GM12891 (cell line): ENCODE results near the gene SFTA2.
"Not testable (repeated sequence)": the region's sequence is repeated elsewhere in the genome, so short reads cannot be mapped to it uniquely, and the experiment has no call there.

Source experiments
- PAX5 ChIP-seq: IDR thresholded peaks from 2 replicates; pipeline ENCODE4 v1.6.1; 2011; ENCODE audit warnings: low read length, moderate library complexity, mild to moderate bottlenecking; ENCODE audit not compliant: insufficient read depth, severe bottlenecking
- POLR2A ChIP-seq: IDR thresholded peaks from 2 replicates; pipeline ENCODE4 v1.6.1; 2011; ENCODE audit warnings: low read depth, low read length, control low read depth
- POLR2AphosphoS5 ChIP-seq: IDR thresholded peaks from 2 replicates; pipeline ENCODE4 v1.6.1; 2011; ENCODE audit warnings: low read depth, low read length, control low read depth
- POU2F2 ChIP-seq: IDR thresholded peaks from 2 replicates; pipeline ENCODE4 v1.6.1; 2011; ENCODE audit warnings: low read depth, mild to moderate bottlenecking, control low read depth, low read length, moderate library complexity
- SPI1 ChIP-seq: IDR thresholded peaks from 2 replicates; pipeline ENCODE4 v1.6.1; 2011; ENCODE audit warnings: low read depth, low read length, control low read depth
- TAF1 ChIP-seq: IDR thresholded peaks from 2 replicates; pipeline ENCODE4 v1.6.1; 2011; ENCODE audit warnings: low read depth, low read length, control low read depth

GRCh38 chr6:30969171-30969570, 37.2 kb upstream of the SFTA2 start:
- not testable (repeated sequence) for TF ChIP-seq POLR2A, POLR2AphosphoS5, TAF1, PAX5, POU2F2
- peak; percentile 46; the same call in 1 of the 2 replicates for TF ChIP-seq SPI1
